ENCODE data around the gene FLNB.

- TF ChIP-seq POLR2A (IDR thresholded peaks at IDR 0.05; ENCODE audit: low read length): no peak
- no peak for TF ChIP-seq GATA1 (IDR thresholded peaks at IDR 0.05; ENCODE audit: low read depth, low read length)
Measured at GRCh38 chr3:58102390-58102750, 94.1 kb downstream of the FLNB start.
